ENCODE data around the gene AK1. TPM values are rescaled to one million over a fixed set of nuclear protein-coding genes. Genes with fewer than 3 reads are reported as not detected.

The AK1 gene
- total and polyA plus RNA-seq, 2 of the 8 experiments (the other 6 are each of a cell fraction or from before 2014, with no cell fraction given): 37.9 to 39.2 TPM

DNA sequence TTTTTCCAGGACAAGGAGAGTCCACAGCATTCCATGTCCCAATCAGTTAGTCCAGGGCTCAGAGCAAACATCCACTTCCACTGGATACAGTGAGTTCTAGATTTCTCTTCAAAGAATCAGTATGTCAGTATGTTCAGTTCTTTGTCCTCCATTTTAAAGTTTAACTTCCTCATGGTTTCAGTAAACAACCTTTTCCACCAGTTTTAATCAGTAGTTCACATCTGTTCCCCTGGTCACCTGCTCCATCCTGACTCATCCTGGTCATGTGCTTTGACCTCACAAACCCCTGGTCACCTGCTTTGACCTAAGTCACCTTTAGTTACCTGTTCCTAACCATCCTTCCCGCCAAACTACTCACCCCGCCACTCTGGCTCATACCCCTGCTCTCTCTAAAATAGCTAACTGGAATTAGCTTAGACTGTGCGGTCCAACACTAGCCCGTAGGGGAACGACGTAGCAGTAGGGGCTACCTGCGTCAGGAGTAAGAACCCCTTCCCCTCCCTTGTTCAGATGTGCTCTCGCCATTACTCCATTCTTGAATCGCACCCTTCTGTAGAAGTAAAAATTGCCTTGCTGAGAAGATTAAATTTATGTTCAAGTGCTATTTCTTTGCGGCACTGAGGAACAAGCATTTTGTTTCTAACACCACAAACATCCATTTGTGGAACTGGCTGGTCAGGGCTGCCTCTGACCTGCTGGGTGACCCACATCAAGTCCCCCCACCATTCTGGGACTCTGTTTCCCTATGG lies 28.5 kb downstream of the AK1 start (continued):
- TF ChIP-seq YY1 (IDR thresholded peaks at IDR 0.05; ENCODE audit: low read depth, low read length): no peak
- no peak for TF ChIP-seq BRCA1 (IDR thresholded peaks at IDR 0.05; ENCODE audit: low read depth, low read length)

Data from H1 (cell line).